NCI-H128 (cell line): ENCODE results near the gene LMAN1.
A peak's percentile ranks its signal among the peaks of the same experiment; 100 is the strongest.

ENCODE experiments used
- DNase-seq: peaks from one replicate; lab custom pipeline; 2025; ENCODE audit not compliant: unreplicated experiment; lab: John Stamatoyannopoulos, UW

Gene LMAN1, protein sequence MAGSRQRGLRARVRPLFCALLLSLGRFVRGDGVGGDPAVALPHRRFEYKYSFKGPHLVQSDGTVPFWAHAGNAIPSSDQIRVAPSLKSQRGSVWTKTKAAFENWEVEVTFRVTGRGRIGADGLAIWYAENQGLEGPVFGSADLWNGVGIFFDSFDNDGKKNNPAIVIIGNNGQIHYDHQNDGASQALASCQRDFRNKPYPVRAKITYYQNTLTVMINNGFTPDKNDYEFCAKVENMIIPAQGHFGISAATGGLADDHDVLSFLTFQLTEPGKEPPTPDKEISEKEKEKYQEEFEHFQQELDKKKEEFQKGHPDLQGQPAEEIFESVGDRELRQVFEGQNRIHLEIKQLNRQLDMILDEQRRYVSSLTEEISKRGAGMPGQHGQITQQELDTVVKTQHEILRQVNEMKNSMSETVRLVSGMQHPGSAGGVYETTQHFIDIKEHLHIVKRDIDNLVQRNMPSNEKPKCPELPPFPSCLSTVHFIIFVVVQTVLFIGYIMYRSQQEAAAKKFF

DNA sequence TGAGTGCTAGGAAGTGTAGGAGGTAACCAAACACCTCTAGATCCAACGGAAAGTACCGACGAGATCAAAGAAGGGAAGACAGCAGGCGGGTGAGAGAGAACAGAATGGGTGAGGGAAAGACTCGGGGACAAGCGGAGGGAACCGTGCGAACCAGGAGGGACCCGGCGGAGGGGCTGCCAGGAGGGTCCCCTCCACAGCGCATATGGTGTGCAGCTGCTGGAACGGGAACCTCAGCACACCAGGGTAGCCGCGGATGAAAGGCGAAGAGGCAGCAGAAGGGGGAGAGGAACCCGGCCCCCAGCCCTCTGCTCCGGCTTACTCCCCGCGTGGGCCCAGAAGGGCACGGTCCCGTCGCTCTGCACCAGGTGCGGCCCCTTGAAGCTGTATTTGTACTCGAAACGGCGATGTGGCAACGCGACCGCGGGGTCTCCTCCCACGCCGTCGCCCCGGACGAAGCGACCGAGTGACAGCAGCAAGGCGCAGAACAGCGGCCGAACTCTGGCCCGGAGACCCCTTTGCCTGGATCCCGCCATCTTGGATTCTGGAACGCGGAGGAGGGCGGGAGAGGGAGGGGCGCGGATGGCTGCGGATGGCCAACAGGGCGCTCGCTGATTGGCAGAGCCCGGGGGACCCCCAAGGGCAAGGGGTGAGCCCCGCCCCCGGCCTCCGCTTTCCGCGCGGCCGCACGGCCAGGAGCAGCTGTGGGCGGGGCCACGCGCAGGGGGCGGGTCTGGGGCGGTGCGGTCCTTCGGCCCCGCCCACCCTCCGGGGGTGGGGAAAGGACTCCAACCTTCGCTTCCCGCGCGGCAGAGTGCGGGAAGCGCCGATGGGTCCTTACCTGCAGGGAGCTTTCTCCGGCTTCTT is at the start of gene LMAN1:
Gene LMAN1 (minus strand): TSS at position 554 of the 864 bp plus-strand sequence. CDS start 21 bp downstream, at position 533.
- DNase-seq: peak; percentile 94

DNA sequence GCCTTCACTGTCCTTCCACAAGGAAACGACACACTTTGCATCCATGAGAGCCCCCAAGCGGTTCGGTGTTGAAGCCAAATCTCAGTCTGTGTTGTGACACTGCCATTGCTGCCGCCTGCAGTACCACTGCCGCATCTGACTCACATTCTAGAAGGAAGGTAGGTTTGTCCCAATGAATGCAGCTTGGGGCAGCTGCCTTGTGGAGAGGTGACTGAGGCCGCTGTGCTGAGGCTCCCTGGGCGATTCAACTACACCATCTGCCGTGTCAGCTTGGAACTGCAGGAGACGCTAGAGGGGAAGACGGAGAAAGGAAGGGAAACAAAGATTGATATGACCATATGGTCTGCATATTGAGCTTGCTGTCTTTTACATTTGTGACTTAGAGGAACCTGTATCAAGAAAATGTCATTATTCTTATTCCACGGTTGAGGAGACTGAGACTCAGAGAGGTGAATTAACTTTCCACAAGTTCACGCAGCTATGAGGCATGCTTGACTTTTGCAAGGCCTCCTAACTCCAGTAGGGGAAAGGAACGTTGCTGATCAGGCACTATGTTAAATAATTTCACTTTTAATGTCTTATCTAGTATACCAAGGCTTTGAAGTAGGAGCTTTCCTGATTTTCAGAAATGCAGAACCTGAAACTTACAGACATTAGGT is 43.5 kb upstream of the LMAN1 start:
- peak; percentile 99 for DNase-seq

DNA sequence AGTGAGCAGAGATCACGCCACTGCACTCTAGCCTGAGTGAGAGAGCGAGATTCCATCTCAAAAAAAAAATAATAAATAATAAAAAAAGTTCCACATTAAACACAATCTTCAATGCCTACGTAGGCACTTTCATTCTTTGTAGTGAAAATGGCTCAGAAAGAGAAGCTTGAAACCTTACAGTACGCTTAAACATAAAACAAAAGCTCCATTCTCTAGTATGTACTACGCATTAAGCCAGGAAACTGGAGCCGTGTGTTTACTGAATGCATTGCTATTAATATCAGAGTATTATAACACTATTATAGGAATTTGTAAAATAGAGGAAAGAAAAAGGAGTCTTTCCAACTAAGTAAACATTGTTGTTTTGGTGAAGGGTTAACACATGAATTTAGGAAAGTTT is 41.3 kb upstream of the LMAN1 start:
- DNase-seq: no peak

DNA sequence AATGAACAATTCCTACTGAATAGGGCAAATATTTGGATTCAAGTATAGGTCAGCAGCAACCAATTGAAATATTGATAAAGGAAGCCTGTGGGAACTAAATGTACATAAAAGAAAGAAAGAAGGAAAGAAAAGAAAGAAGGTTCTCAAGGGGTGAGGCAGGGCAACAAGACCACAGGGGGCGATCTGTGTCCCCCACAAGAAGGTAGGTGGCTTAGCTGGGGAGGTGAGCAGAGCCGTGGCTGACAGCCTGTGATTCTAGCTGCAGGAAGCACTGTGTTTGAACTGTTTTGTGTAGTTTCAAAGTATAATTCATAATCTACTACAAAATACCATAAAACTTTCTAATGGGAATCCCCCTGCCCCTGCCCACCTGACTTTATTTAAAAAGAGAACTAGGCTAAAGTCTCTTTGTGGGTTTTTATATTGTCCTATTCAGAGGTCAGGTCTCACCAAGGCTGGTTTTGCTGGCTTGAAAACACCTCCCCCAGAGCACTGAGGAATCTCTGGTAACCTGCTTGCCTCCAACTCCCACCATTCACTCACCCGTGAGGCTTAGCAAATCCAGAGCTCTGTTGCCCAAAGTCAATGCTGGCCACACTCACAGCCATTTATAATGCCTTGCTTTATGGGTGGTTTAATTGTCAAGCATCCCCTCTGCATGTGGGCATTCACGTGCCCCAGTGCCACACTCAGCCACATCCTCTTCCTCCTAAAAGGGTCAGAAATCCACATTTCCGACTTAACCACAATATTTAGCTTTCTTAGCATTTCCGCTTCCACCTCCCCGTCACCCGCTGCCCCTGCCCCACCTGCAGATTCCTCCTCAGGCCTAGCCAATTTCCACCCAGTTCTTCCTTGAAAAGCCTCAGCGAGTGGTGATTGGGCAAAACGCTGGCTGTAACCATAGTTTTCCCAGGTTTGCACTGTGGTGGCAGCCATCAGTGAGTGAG is 36.4 kb upstream of the LMAN1 start:
- DNase-seq: no peak

DNA sequence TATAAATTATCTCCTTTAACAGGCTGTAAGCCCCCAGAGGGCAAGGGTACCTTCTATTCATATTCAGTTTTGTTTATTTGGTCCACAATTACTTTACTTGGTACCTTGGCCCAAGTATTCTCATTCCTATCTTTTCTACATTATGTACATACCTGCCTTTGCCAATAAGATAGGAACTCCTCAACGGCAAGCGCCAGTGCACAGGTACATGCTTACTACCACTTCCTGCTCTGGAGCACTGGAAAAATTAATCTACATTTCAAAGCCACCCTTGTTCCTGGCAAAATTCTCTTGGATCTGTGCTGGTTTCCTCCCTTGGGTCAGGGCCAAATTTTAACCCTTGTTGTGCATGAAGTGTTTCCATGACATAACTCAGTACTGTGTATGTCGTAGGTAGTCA is 34.3 kb upstream of the LMAN1 start:
- no peak for DNase-seq

DNA sequence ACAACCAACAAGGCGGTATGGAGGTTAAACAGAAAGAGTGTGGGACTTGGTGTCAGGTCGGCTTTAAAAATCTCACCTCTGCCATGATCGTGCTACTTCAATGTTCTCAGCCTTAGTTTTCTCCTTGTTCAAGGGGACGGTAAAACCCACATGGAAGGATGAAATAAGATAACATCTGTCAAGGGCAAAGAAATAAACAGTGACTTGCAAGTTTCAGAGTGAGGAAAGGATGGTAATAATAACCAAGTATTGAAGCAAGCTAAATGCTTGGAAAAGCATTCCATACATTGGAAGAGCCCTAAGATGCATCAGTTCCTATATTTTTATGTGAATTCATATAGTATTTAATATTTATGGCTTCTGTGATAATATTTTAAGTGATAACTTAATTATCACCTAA is 29.8 kb upstream of the LMAN1 start:
- DNase-seq: no peak

DNA sequence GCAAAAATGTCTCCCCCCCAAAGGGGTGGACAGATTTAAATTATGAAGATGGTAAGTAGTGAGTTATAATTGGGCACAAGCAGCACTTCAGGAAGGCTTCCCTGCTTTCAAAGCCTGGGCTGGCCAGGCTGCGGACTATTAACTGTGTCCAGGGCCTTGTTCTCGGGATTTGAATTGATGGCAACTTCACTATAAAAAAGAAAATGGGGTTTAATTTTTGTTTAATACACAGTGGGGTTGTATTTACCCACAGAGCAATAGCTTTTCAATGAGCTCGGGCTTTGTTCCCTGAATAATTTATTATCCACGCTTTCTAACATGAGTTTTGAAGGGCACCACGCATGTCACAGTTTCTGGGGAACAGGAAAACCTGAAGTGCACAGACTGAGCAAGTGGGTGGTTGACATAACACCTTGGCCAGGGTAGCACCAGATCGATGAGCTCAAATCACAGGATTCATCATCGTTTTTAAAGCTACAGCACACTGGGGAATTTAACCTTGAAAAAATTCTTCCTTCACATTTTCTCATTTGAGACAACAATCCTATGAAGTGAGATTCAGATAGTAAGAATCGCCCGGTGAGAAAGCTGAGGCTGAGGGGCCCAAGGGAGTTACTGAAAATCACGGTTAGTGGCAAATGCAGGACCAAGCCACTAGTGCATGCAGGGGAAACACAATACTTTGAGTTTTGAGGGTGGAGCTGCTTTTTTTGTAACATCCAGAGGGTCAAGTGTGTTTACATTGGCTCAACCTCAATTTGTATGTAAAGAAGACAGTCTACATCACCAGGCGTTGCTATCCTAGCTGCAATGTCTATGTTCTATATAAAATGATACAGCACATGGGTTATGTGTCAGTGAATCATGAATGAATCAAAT is 28.9 kb upstream of the LMAN1 start:
- no peak for DNase-seq

DNA sequence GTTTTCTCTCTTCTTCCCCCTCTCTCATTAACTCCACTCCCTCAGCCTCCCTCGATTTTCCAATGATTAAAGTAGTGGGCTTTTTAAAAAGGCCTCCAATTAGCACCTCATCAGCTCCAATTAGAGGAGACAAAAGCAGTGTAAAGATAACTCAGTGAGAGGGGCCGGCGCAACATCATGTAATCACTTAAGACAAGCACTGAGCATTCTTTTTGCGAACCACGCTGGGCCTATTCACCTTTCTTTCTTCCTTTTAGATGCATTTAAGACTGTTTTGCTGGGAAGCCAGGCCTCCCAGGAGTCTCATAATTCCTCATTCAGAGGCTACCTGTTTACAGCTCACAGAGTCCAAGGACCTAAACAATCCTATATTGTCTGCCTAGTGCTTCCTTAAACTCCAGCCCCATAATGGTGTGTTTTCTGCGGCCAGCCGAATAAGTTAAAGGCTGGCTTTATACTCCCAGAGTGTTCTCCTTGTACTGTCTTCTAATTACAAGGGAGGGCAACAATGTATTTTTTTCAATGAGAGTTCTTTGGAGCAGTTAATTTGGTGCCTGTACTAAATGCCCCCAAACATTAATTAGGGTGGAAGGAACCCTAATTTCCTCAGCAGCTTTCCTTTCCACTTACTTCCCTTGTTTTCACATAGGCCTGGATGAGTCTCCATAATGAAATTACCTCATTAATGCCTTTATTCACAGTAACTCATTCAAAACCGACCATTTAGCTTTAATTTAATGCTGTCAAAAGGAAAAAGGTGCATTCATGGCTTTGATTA is 28.0 kb upstream of the LMAN1 start:
- DNase-seq: no peak

DNA sequence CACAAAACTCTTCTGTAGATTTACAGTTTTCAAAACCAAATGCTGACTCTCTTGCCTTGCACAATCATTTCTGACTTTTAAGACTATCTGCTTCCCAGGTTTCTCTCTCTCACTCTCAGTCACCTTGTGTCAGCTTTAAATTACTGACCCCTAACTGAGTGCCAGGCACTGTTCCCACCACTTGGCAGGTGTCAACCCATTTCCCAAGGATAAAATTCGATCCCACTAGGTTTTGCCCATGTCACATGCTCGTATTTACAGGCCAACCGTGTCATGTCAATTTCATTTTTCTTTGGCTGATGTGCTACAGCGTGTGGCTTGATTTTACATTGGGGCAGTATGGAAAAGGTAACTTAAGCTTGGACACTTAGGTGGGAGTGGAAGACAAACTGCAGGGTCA is 26.1 kb upstream of the LMAN1 start:
- no peak for DNase-seq

DNA sequence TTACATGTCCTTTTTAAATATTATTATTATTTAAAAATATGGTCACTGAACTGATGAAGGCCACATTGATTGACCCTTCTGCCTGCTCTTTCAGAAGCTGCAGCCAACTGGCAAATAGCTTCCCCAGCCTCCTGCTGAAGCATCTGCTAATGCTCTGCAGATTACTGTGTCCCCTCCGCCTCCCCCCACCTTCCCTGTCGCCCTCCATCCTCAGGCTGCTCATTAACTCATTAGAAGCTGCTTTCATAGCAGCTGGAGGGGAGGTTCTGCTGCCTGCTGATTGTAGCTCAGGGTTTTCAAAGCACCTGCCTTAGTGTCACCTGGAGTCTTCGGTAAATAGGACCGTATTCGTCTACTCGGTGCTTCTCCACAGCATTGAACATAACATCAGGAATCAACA is 24.8 kb upstream of the LMAN1 start:
- DNase-seq: no peak

DNA sequence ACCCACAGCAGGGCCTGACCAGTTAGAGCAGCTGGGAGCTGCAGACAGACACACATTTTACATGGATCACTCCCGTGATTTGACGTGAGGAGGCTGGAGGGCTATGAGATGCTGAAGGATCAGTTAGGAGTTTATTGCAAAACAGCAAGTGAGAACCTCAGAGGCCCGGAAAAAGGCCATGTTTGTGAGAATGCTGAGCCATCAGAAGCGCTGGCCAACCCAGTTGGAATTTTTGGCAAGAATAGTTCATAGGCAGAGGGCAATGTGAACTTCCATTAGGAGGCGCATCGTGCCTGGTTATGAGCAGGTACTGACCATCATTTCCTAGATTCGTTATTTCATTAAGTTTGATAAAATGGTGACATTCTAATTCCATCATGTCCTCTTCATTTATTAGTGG is 23.3 kb upstream of the LMAN1 start:
- no peak for DNase-seq

DNA sequence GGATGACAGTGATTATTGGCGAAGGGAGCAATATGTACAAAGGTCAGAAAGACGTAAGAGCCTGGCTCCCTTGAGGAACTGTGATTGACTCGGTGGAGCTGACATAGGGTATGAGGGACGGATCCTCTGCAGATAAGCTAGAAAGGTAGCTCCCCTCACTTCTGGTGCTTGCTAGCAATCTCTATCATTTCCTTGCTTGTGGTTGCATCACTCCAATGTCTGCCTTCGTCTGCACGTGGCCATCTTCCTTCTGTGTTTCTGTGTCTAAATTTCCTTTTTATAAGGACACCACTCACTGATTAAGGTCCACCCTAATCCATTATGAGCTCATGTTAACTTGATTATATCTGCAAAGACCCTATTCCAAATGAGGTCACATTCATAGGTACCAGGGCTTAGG is 22.9 kb upstream of the LMAN1 start:
- no peak for DNase-seq

DNA sequence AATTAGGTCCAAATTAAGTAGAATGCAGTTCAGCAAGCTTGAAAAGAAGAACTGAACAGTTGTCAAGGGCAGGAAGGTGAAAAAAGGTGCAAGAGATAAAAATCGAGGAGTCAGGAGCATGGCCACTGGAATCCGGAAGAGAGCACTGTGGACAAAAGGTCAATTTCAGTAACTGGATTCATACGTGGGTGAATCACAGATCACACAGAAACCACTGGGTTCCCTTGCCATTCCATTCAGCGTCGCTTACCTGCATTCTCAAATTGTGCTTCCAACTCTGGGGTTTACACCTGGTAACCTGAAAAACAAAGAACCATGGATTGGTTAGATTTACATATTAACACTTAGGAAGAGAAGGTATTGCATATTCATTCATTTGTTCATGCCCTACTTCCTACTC is 21.6 kb upstream of the LMAN1 start:
- no peak for DNase-seq

DNA sequence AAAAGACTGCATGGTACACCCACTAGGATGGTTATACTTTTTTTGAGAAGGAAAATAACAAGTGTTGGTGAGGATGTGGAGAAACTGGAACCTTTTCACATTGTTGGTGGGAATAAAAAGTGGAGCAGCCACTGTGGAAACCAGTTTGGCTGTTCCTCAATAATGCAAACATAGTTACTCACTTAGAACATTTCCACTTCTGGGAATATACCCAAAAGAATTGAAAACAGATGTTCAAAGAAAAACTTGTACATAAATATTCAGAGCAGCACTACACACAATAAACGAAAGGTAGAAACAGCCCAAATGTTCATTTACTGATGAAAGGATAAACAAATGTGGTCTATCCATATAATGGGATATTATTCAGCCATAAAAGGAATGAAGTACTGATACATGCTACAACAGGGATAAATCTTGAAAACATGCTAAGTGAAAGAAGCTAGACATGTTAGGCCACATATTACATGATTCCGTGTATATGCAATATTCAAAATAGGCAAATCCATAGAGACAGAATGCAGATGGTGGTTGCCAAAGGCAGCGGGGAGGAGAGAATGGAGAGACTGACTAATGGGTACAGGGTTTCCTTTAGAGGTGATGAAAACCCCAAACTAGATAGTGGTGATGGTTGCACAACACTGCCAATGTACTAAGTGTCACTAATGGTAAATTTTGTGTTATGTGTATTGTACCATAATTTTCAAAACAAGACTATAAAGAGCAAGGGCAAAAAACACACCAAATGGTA is 20.9 kb upstream of the LMAN1 start:
- DNase-seq: no peak

DNA sequence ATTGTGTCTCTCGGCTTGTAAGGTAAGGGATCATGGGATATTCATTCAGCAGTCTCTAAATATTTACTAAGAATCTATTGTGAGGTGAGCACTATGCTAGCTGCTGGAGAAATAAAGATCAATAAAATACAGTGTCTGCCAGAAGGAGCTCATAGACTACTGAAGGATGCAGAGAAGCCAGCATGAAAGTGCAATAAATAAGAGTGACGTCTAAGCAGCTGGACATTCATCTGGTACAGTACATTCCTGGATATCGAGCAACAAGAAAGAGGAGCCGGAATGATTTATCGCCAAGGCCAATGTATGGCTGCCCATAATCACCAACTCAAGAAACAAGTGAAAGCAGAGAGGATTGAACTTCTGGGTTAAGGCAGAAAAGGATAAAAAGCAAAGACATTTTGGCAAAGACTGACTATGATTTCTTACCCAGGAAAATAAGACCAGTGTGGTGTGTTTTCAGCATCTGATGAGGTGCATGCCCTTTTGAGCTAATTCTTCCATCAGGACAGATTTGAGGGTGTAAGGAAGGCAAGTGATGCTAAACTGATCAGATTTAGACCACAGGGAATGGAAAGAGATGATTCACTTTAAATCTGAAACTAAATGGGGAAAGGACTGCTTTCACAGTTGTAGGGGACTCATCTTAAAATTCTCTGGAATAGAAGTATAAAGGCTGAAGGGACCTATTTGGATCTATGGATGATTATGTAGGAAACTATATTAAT is 18.7 kb upstream of the LMAN1 start:
- no peak for DNase-seq

DNA sequence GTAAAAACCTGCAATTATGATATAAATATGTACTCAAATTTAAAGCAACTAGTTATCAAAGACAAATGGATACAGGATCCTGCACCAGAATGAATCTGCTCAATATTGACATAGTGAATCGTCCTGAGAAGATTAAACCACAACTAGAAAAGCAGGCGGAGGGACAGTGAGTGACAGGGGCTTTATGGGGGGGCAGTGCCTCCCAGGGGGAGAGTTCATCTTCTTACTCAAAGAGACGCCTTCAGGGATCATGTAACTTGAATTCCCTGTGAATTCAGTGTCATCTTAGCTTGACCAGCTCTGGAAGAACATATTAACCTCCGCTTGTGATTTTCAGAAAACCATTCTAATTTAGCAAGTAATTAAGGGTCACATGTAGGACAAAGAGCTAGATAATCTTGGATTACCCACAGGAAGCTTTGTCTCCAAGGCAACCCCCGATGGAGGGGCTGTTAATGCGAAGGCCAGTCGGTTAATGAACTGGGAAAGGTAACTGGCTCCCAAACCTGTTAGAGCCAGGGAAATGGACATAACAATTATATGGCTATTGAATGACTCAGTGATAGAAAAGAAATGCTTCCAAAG is 17.4 kb upstream of the LMAN1 start:
- no peak for DNase-seq

DNA sequence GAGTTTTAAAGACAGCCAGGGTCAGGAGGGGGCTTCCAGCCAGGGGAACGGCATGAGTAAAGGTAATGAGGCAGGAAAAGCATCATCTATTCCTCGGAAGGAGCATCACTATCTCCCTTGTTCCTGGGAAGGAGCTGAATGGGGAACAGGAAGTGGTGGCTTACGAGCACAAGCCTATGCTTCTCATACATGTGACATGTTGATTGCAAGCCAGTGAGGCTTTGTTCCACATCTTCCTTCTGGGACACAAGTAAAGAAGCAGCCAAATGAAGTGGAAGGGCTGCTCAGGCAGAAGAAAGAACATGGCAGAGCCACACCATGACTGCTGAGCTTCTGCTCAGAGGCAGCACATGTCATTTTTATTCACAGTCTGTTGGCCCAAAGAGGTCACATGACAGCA is 15.1 kb upstream of the LMAN1 start:
- no peak for DNase-seq
